ENCODE measurements around the gene YPEL3. TPM values are rescaled to one million over a fixed set of nuclear protein-coding genes. Genes with fewer than 3 reads are reported as not detected.

YPEL3 gene
- total and polyA plus RNA-seq, 2 of the 8 experiments (the other 6 are each of a cell fraction or from before 2014, with no cell fraction given) = 40.3 to 53.3 TPM

DNA sequence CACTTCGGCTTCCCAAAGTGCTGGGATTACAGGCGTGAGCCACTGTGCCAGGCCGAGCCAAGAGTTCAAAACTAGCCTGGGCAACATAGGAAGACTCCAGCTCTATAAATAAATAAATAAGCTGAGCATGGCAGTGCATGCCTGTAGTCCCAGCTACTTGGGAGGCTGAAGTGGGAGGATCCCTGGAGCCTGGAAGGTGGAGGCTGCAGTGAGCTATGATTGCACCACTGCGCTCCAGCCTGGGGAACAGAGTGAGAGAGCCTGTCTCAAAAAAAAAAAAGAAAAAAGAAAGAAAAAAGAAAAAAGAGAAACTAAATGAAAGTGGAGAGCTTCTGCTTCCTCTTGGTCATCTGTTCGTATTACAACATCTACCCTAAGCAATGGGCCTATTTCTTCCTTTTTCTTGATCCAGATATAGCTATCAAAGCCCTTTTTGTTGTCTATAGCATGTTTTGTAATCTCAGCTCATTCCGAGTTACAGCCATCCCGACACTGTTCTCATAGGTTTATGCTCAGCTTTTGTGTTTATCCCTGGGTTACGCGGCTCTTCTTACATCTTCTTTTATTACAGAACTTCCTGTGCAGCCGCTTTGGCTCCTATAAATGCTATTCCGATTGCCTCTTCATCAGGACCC, 41.1 kb upstream of the YPEL3 start:
- no peak overlapping the region for H4K8ac ChIP-seq (ENCODE audit: extremely low read depth, insufficient read depth, low read length)
- no peak for DNase-seq (ENCODE audit: low read depth in 1 of 2, low spot score in 2 of 2)
- H2BK12ac ChIP-seq (ENCODE audit: low read depth, low read length) = no peak overlapping the region
- H3K56ac ChIP-seq (replicated peaks; ENCODE audit: insufficient read length, low read depth, low read length) = no peak overlapping the region
- H3K4me3 ChIP-seq (ENCODE audit: extremely low read depth in 1 of 4, insufficient read depth in 2 of 4, low read depth in 3 of 4, low read length in 4 of 4) = no peak overlapping the region
- no peak overlapping the region for H2BK120ac ChIP-seq (replicated peaks; ENCODE audit: low read depth, low read length)
- no peak for FAIRE-seq
- H2AFZ ChIP-seq (ENCODE audit: low read length) = no peak overlapping the region
- H3K9me3 ChIP-seq (ENCODE audit: insufficient read depth in 2 of 2, low read depth in 1 of 2, low read length in 1 of 2) = no peaks in the 10 kb centered on the region
- no peak overlapping the region for H3K9ac ChIP-seq (replicated peaks in 1 of 4; ENCODE audit: extremely low read depth in 1 of 4, low read depth in 3 of 4, low read length in 3 of 4)
- 90% methylated on average over 11 of the region's 11 CpGs; no CpG with 5 or more reads in 1 of the 2 experiments for WGBS, 2 experiments (ENCODE audit: extremely low coverage in 1 of 2, insufficient coverage in 1 of 2, insufficient read length in 1 of 2, insufficient replicate concordance in 2 of 2, low coverage in 1 of 2, low lambda C conversion rate in 2 of 2, missing lambda C conversion rate in 1 of 2)
- no peak overlapping the region for H3K23ac ChIP-seq (ENCODE audit: insufficient read length)
- H3K4ac ChIP-seq (replicated peaks; ENCODE audit: insufficient read length, low read depth, low read length) = no peak overlapping the region
- H3K36me3 ChIP-seq (ENCODE audit: control insufficient read depth in 2 of 4, insufficient read depth in 4 of 4, low read length in 3 of 4) = no peaks in the 10 kb centered on the region
- H3K14ac ChIP-seq (ENCODE audit: insufficient read length) = no peak overlapping the region
- no peak overlapping the region for H2BK20ac ChIP-seq (ENCODE audit: low read length)
- no peak overlapping the region for H3K27ac ChIP-seq (ENCODE audit: low read depth, low read length)
- H3K27me3 ChIP-seq (replicated peaks in 1 of 4; ENCODE audit: control insufficient read depth in 3 of 4, extremely low read depth in 1 of 4, insufficient read depth in 3 of 4, low read length in 3 of 4) = no peaks in the 10 kb centered on the region; a peak in 2 of 7 replicates
- no peaks in the 10 kb centered on the region for H3K79me1 ChIP-seq (ENCODE audit: low read depth, low read length)
- H2BK15ac ChIP-seq (ENCODE audit: low read length) = no peak overlapping the region
- H3K4me1 ChIP-seq (replicated peaks in 1 of 4; ENCODE audit: control insufficient read depth in 3 of 4, insufficient read depth in 4 of 4, low read length in 3 of 4) = no peaks in the 10 kb centered on the region
- ChIA-PET POLR2A (ENCODE audit: partially characterized antibody) (no interaction called here), CTCF (ENCODE audit: partially characterized antibody) (interaction anchor here (0.6 to 5.1 kb wide), 3 partner anchors 8 to 27 kb away, joined by 3 to 27 read pairs (median 3); partner anchors contain the start of gene GDPD3)
- no peaks in the 10 kb centered on the region for H4K20me1 ChIP-seq (replicated peaks in 1 of 2; ENCODE audit: control insufficient read depth in 1 of 2, insufficient read depth in 2 of 2, low read length in 2 of 2)
- H2AK5ac ChIP-seq (ENCODE audit: low read depth, low read length) = no peak overlapping the region
- H3K23me2 ChIP-seq (ENCODE audit: low read depth, low read length) = no peaks in the 10 kb centered on the region
- H3K4me2 ChIP-seq (ENCODE audit: insufficient read depth in 1 of 2, low read depth in 2 of 2, low read length in 2 of 2) = no peak overlapping the region
- H4K5ac ChIP-seq (ENCODE audit: insufficient read length, low read depth, low read length) = no peak overlapping the region
- no peak overlapping the region for H3K18ac ChIP-seq (ENCODE audit: extremely low read depth, low read length)
- no peak overlapping the region for H4K91ac ChIP-seq (replicated peaks; ENCODE audit: insufficient read length, low read length)
- no peak overlapping the region for H2BK5ac ChIP-seq (ENCODE audit: low read depth, low read length)
- H3K79me2 ChIP-seq (ENCODE audit: control insufficient read depth in 1 of 2, insufficient read depth in 2 of 2, low read length in 2 of 2) = no peaks in the 10 kb centered on the region
- no peak for TF ChIP-seq GTF2F1 (IDR thresholded peaks at IDR 0.05; ENCODE audit: borderline replicate concordance, low read depth, low read length)
- TF ChIP-seq RFX5 (IDR thresholded peaks at IDR 0.05; ENCODE audit: borderline replicate concordance, low read depth, low read length) = no peak
- TF ChIP-seq JUN (IDR thresholded peaks at IDR 0.05; ENCODE audit: low read depth, low read length) = no peak
- no peak for TF ChIP-seq JUND (IDR thresholded peaks at IDR 0.05; ENCODE audit: low read length)
- TF ChIP-seq NANOG (IDR thresholded peaks at IDR 0.05; ENCODE audit: insufficient read depth, low read depth, low read length, poor library complexity, severe bottlenecking) = no peak
- TF ChIP-seq POLR2AphosphoS5 (IDR thresholded peaks at IDR 0.05; ENCODE audit: low read depth, low read length) = no peak
- no peak for TF ChIP-seq RNF2 (IDR thresholded peaks at IDR 0.05; ENCODE audit: borderline replicate concordance, low read depth, low read length, missing control alignments, poor library complexity, severe bottlenecking)
- no peak for TF ChIP-seq GABPA (IDR thresholded peaks at IDR 0.05; ENCODE audit: borderline replicate concordance, insufficient read depth, low read length)
- TF ChIP-seq ZNF274 (IDR thresholded peaks at IDR 0.05; ENCODE audit: borderline replicate concordance, extremely low read depth, low read length) = no peak
- TF ChIP-seq, protein P1, sequence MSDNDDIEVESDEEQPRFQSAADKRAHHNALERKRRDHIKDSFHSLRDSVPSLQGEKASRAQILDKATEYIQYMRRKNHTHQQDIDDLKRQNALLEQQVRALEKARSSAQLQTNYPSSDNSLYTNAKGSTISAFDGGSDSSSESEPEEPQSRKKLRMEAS (IDR thresholded peaks at IDR 0.05) = no peak
- TF ChIP-seq CTBP2 (IDR thresholded peaks at IDR 0.05; ENCODE audit: borderline replicate concordance, insufficient read depth, insufficient read length, low read length) = no peak
- TF ChIP-seq, protein P2, sequence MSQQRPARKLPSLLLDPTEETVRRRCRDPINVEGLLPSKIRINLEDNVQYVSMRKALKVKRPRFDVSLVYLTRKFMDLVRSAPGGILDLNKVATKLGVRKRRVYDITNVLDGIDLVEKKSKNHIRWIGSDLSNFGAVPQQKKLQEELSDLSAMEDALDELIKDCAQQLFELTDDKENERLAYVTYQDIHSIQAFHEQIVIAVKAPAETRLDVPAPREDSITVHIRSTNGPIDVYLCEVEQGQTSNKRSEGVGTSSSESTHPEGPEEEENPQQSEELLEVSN (IDR thresholded peaks at IDR 0.05) = no peak
